ENCODE measurements around the gene TTC7B.

The TTC7B gene

GRCh38 chr14:90483571-90483974 is 332.7 kb downstream of the TTC7B start:
- no peak overlapping the region for H3K4me3 ChIP-seq (ENCODE audit: low read length)
- H3K36me3 ChIP-seq (ENCODE audit: control insufficient read depth, insufficient read depth, low read length), result no peaks in the 10 kb centered on the region
- no peaks in the 10 kb centered on the region for H3K27me3 ChIP-seq (ENCODE audit: control insufficient read depth, insufficient read depth, low read length)
- H3K9ac ChIP-seq (ENCODE audit: low read length), result no peak overlapping the region
- H3K9me3 ChIP-seq (ENCODE audit: control insufficient read depth, low read length), result no peaks in the 10 kb centered on the region
- peaks cover 9% of the 10 kb centered on the region for H3K4me1 ChIP-seq (ENCODE audit: control insufficient read depth, insufficient read depth, low read length)

GRCh38 chr14:90483117-90483516 is 333.1 kb downstream of the TTC7B start:
- Histone ChIP-seq H3K4me3 (ENCODE audit: low read length) (no peak overlapping the region), H3K4me1 (ENCODE audit: control insufficient read depth, insufficient read depth, low read length) (peaks cover 9% of the 10 kb centered on the region), H3K27me3 (ENCODE audit: control insufficient read depth, insufficient read depth, low read length) (no peaks in the 10 kb centered on the region), H3K9me3 (ENCODE audit: control insufficient read depth, low read length) (no peaks in the 10 kb centered on the region), H3K36me3 (ENCODE audit: control insufficient read depth, insufficient read depth, low read length) (no peaks in the 10 kb centered on the region), H3K9ac (ENCODE audit: low read length) (no peak overlapping the region)

GRCh38 chr14:90475298-90475697 is 340.9 kb downstream of the TTC7B start:
- Histone ChIP-seq H3K36me3 (ENCODE audit: control insufficient read depth, insufficient read depth, low read length) (no peaks in the 10 kb centered on the region), H3K4me3 (ENCODE audit: low read length) (no peak overlapping the region), H3K9me3 (ENCODE audit: control insufficient read depth, low read length) (no peaks in the 10 kb centered on the region), H3K4me1 (ENCODE audit: control insufficient read depth, insufficient read depth, low read length) (no peaks in the 10 kb centered on the region), H3K27me3 (ENCODE audit: control insufficient read depth, insufficient read depth, low read length) (no peaks in the 10 kb centered on the region), H3K9ac (ENCODE audit: low read length) (no peak overlapping the region)

Measured in mucosa of stomach (tissue), 1 donor.